Upper lobe of left lung (tissue), 6 donors: ENCODE measurements around the gene SNX30. TPM values are rescaled to one million over a fixed set of nuclear protein-coding genes. Genes with fewer than 3 reads are reported as not detected.
A peak's percentile ranks its signal among the peaks of the same experiment; 100 is the strongest.

Experiments used
- ATAC-seq, 2 donors: fragments of 200-7000 bp; cut with Tn5 transposase; one replicate each; pipeline ENCODE4 v1.9.1; 2022; ENCODE audit warnings: mild to moderate bottlenecking in 2 of 2, moderate library complexity in 2 of 2; ENCODE audit not compliant: low FRiP score in 2 of 2
- DNase-seq, 2 donors: peaks; one replicate each; pipeline ENCODE4 v3.0.0-alpha.2; 2019 to 2020
- H3K27ac ChIP-seq, 4 donors: fragments of 200-600 bp; sonication (generic); one replicate each; pipeline ENCODE4 v1.5.1; 2016 to 2019
- H3K27me3 ChIP-seq, 4 donors: fragments of 200-600 bp; sonication (generic); one replicate each; pipeline ENCODE4 v1.5.1; 2017 to 2019
- H3K36me3 ChIP-seq, 4 donors: fragments of 200-600 bp; sonication (generic); one replicate each; pipeline ENCODE4 v1.5.1; 2016 to 2019
- H3K4me1 ChIP-seq, 4 donors: fragments of 200-600 bp; sonication (generic); one replicate each; pipeline ENCODE4 v1.5.1; 2018 to 2019
- H3K4me3 ChIP-seq, 4 donors: fragments of 200-600 bp; sonication (generic); one replicate each; pipeline ENCODE4 v1.5.1; 2017 to 2019; ENCODE audit warnings: mild to moderate bottlenecking in 2 of 4, moderate library complexity in 1 of 4
- H3K9me3 ChIP-seq, 4 donors: fragments of 200-600 bp; sonication (generic); one replicate each; pipeline ENCODE4 v1.5.1; 2018 to 2019
- EP300 ChIP-seq, 4 donors: sonication (generic); formaldehyde crosslinking; IDR thresholded peaks; one replicate each; pipeline ENCODE4 v1.5.1; 2017; ENCODE audit warnings: antibody characterized with exemption in 4 of 4, control low read depth in 2 of 4
- POLR2A ChIP-seq, 4 donors: fragments of 450-650 bp; IDR thresholded peaks; one replicate each; pipeline ENCODE4 v1.5.1; 2016 to 2017; ENCODE audit warnings: antibody characterized with exemption in 4 of 4, mild to moderate bottlenecking in 2 of 4
- POLR2AphosphoS5 ChIP-seq, 2 donors: sonication (generic); formaldehyde crosslinking; IDR thresholded peaks; one replicate each; pipeline ENCODE4 v1.5.1; 2017; ENCODE audit warnings: antibody characterized with exemption in 2 of 2
- WGBS, 2 donors: methylation state at CpG; one replicate each; pipeline ENCODE4 v1.1.5; 2017 to 2018; 5-methylcytosine and 5-hydroxymethylcytosine counted together
- total RNA-seq, 6 donors: library from RNA; depleted of rRNA in 4 of 6; stranded (reverse); fragments of >200 nt in 4 of 6; gene quantifications; one replicate each; pipeline versions ENCODE4 v1.1.0 to v1.2.1, GENCODE V29; 2016 to 2021
- TF ChIP-seq, protein P1 (sequence below), 6 experiments: fragments of 450-650 bp in 4 of 6; fragments of 200-600 bp in 2 of 6; sonication (generic) in 2 of 6; IDR thresholded peaks; one replicate each; pipeline ENCODE4 v1.5.1; 2016 to 2019; ENCODE audit warnings: antibody characterized with exemption in 6 of 6
- donor health status: DM: no; HTN: no; CAD: no; lungs with moderate emphysema.
- donor health status: DM: no; HTN: yes; CAD: no; lungs with severe emphysema.

SNX30 gene
- total RNA-seq, 6 donors from 2014 or later: 46.9 to 80.1 (median 72.2) TPM

DNA sequence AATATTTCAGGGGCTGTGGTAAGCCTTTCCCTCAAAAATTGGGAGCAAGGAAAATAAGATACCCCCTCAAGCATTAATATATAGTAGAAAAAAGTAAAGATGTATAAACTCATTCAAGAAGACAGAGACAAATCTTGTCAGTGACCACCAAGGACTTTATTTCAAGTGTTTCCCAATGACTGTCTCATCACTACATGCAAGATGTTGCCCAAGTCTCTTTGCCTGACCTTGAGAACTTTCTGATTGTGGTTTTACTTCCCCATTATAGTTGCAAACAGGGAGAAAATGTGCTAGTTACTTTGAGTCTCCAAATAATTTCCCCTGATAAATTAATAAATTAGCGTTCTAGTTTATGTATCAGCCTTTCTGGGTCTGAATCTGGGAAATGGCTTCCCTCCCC is 144.1 kb downstream of the SNX30 start:
- Histone ChIP-seq H3K27me3 (no peaks in the 10 kb centered on the region), H3K4me3 (no peak overlapping the region), H3K27ac (peak overlapping the region in 3 of 4 donors; percentile 63 to 75 (median 70)), H3K36me3 (no peaks in the 10 kb centered on the region), H3K4me1 (peaks cover 9 to 20% (median 18%) of the 10 kb centered on the region in 4 donors), H3K9me3 (no peaks in the 10 kb centered on the region)
- WGBS, 2 donors: 83 to 91% methylated on average over 1 of the region's 1 CpG
- TF ChIP-seq EP300 (IDR thresholded peaks at IDR 0.05): peak in 1 of 4 donors; percentile 19
- TF ChIP-seq, protein P1, sequence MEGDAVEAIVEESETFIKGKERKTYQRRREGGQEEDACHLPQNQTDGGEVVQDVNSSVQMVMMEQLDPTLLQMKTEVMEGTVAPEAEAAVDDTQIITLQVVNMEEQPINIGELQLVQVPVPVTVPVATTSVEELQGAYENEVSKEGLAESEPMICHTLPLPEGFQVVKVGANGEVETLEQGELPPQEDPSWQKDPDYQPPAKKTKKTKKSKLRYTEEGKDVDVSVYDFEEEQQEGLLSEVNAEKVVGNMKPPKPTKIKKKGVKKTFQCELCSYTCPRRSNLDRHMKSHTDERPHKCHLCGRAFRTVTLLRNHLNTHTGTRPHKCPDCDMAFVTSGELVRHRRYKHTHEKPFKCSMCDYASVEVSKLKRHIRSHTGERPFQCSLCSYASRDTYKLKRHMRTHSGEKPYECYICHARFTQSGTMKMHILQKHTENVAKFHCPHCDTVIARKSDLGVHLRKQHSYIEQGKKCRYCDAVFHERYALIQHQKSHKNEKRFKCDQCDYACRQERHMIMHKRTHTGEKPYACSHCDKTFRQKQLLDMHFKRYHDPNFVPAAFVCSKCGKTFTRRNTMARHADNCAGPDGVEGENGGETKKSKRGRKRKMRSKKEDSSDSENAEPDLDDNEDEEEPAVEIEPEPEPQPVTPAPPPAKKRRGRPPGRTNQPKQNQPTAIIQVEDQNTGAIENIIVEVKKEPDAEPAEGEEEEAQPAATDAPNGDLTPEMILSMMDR (IDR thresholded peaks at IDR 0.05): no peak
- no peak for TF ChIP-seq POLR2A (IDR thresholded peaks at IDR 0.05)
- TF ChIP-seq POLR2AphosphoS5 (IDR thresholded peaks at IDR 0.05): peak in 1 of 2 donors; percentile 22
- no peak for DNase-seq
- ATAC-seq: peak in 1 of 2 donors; percentile 34

- H3K36me3 ChIP-seq: no peaks in the 10 kb centered on the region
Measured at GRCh38 chr9:112896131-112896530, 145.6 kb downstream of the SNX30 start.

DNA sequence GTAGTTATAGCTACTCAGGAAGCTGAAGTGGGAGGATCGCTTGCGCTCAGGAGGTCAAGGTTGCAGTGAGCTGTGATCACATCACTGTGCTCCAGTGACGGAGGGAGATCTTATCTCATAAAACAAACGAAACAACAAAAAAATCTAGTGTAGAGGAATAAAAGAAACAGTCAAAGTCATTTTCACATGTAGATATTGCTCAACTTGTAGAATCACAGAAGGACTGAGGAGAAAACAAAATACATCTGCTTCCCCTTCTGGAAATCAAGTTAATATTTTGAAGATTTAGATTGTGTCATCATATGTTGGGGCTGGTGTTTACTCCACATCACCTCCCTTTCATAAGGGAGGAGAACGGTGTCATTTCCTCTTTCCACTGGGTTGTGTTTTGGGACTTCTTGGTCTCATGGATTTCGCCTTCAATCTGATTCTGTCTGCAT is 148.3 kb downstream of the SNX30 start:
- DNase-seq (no peak), ATAC-seq (peak in 1 of 2 donors; percentile 18)
- H3K27me3 ChIP-seq: no peaks in the 10 kb centered on the region
- TF ChIP-seq POLR2AphosphoS5 (IDR thresholded peaks at IDR 0.05): no peak
- no peak for TF ChIP-seq EP300 (IDR thresholded peaks at IDR 0.05)
- TF ChIP-seq, protein P1 (IDR thresholded peaks at IDR 0.05): no peak
- peaks cover 0 to 4% (median 4%) of the 10 kb centered on the region in 4 donors for H3K4me1 ChIP-seq
- H3K27ac ChIP-seq: no peak overlapping the region
- WGBS, 2 donors: 39 to 46% methylated on average over 6 of the region's 6 CpGs
- no peaks in the 10 kb centered on the region for H3K9me3 ChIP-seq
- no peaks in the 10 kb centered on the region for H3K36me3 ChIP-seq
- no peak overlapping the region for H3K4me3 ChIP-seq

More at GRCh38 chr9:112896131-112896530, 145.6 kb downstream of the SNX30 start:
- DNase-seq (no peak), ATAC-seq (no peak)
- H3K9me3 ChIP-seq: no peaks in the 10 kb centered on the region
- H3K27me3 ChIP-seq: no peaks in the 10 kb centered on the region
- peaks cover 0 to 9% (median 6%) of the 10 kb centered on the region in 4 donors for H3K4me1 ChIP-seq
- TF ChIP-seq, protein P1 (IDR thresholded peaks at IDR 0.05): no peak
- TF ChIP-seq POLR2A (IDR thresholded peaks at IDR 0.05) (no peak), EP300 (IDR thresholded peaks at IDR 0.05) (no peak), POLR2AphosphoS5 (IDR thresholded peaks at IDR 0.05) (no peak)
- no peak overlapping the region for H3K27ac ChIP-seq
- H3K4me3 ChIP-seq: no peak overlapping the region
- WGBS, 2 donors: 38 to 42% methylated on average over 3 of the region's 3 CpGs

- H3K4me1 ChIP-seq: peaks cover 0 to 4% (median 2%) of the 10 kb centered on the region in 4 donors
- no peaks in the 10 kb centered on the region for H3K27me3 ChIP-seq
- no peak overlapping the region for H3K27ac ChIP-seq
- DNase-seq (no peak), ATAC-seq (peak in 1 of 2 donors; percentile 29)
- H3K36me3 ChIP-seq: no peaks in the 10 kb centered on the region
- TF ChIP-seq POLR2AphosphoS5 (IDR thresholded peaks at IDR 0.05) (no peak), POLR2A (IDR thresholded peaks at IDR 0.05) (no peak), EP300 (IDR thresholded peaks at IDR 0.05) (no peak)
- TF ChIP-seq, protein P1 (IDR thresholded peaks at IDR 0.05): no peak
- no peaks in the 10 kb centered on the region for H3K9me3 ChIP-seq
- 84% methylated on average over 4 of the region's 4 CpGs for WGBS, 2 donors
- no peak overlapping the region for H3K4me3 ChIP-seq
Measured at GRCh38 chr9:112900488-112900887, 149.9 kb downstream of the SNX30 start.

- TF ChIP-seq POLR2AphosphoS5 (IDR thresholded peaks at IDR 0.05): no peak
- TF ChIP-seq EP300 (IDR thresholded peaks at IDR 0.05): no peak
- TF ChIP-seq, protein P1 (IDR thresholded peaks at IDR 0.05): no peak
- no peak for TF ChIP-seq POLR2A (IDR thresholded peaks at IDR 0.05)
- H3K9me3 ChIP-seq: no peaks in the 10 kb centered on the region
- no peaks in the 10 kb centered on the region for H3K27me3 ChIP-seq
- peaks cover 0 to 4% (median 2%) of the 10 kb centered on the region in 4 donors for H3K4me1 ChIP-seq
- no peaks in the 10 kb centered on the region for H3K36me3 ChIP-seq
- ATAC-seq (no peak), DNase-seq (no peak)
- H3K4me3 ChIP-seq: no peak overlapping the region
- H3K27ac ChIP-seq: no peak overlapping the region
- whole genome bisulfite sequencing, 2 donors: 57 to 70% methylated on average over 1 of the region's 1 CpG
Measured at GRCh38 chr9:112900901-112901300, 150.3 kb downstream of the SNX30 start.
